OCI-LY3 (cell line): ENCODE data around the gene RELT.

Experiments
- EZH2phosphoT487 ChIP-seq: fragments of 200-600 bp; shearing (Covaris generic); IDR thresholded peaks from 2 replicates; pipeline ENCODE4 v1.6.1; 2018; ENCODE audit warnings: antibody characterized with exemption, mixed run types, low read depth
- TF ChIP-seq, protein P1 (sequence below): fragments of 200-600, 300-600 bp; sonication (generic); IDR thresholded peaks from 2 replicates; pipeline ENCODE4 v1.5.1; 2014; ENCODE audit warnings: antibody characterized with exemption, low read length, low read depth

DNA sequence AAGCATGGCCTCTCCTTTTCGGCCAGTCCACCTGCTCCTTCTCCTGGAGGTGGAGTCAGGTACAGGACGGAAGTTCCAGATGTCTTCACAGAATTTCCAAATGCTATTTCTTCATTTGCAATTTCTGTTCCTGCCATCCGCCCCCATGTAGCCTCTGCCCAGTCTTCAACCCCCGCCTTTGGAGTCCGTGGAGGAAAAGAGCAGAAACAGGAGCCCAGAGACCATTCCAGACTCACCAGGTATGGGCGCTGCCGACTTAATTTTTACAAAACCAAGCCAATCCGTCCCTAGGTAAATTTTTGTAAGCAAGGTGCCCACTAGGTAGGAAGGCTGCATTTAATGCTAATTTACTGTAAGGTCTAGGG lies 28.9 kb downstream of the RELT start:
- TF ChIP-seq, protein P1, sequence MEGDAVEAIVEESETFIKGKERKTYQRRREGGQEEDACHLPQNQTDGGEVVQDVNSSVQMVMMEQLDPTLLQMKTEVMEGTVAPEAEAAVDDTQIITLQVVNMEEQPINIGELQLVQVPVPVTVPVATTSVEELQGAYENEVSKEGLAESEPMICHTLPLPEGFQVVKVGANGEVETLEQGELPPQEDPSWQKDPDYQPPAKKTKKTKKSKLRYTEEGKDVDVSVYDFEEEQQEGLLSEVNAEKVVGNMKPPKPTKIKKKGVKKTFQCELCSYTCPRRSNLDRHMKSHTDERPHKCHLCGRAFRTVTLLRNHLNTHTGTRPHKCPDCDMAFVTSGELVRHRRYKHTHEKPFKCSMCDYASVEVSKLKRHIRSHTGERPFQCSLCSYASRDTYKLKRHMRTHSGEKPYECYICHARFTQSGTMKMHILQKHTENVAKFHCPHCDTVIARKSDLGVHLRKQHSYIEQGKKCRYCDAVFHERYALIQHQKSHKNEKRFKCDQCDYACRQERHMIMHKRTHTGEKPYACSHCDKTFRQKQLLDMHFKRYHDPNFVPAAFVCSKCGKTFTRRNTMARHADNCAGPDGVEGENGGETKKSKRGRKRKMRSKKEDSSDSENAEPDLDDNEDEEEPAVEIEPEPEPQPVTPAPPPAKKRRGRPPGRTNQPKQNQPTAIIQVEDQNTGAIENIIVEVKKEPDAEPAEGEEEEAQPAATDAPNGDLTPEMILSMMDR, result no peak
- no peak for TF ChIP-seq EZH2phosphoT487
